ENCODE data around the gene PRDX4.

The PRDX4 gene

GRCh38 chrX:23729214-23729613 lies 61.9 kb downstream of the PRDX4 start:
- Histone ChIP-seq H3K9ac (ENCODE audit: low read length) (no peak overlapping the region), H3K4me1 (ENCODE audit: control insufficient read depth, insufficient read depth, low read length) (peaks cover 3% of the 10 kb centered on the region; the same call in 1 of the 2 replicates), H3K27me3 (ENCODE audit: control insufficient read depth, insufficient read depth, low read length) (no peaks in the 10 kb centered on the region; the same call in 1 of the 2 replicates), H3K36me3 (ENCODE audit: control insufficient read depth, insufficient read depth, low read length) (peaks cover 63% of the 10 kb centered on the region), H3K4me3 (ENCODE audit: low read depth, low read length) (no peak overlapping the region), H3K9me3 (ENCODE audit: control insufficient read depth, insufficient read depth, low read depth, low read length) (no peaks in the 10 kb centered on the region), H3K27ac (ENCODE audit: low read depth, low read length) (no peak overlapping the region)

GRCh38 chrX:23731951-23732350 lies 64.7 kb downstream of the PRDX4 start:
- peaks cover 3% of the 10 kb centered on the region; the same call in 1 of the 2 replicates for H3K4me1 ChIP-seq (ENCODE audit: control insufficient read depth, insufficient read depth, low read length)
- H3K4me3 ChIP-seq (ENCODE audit: low read depth, low read length): no peak overlapping the region
- no peak overlapping the region for H3K27ac ChIP-seq (ENCODE audit: low read depth, low read length)
- no peaks in the 10 kb centered on the region for H3K9me3 ChIP-seq (ENCODE audit: control insufficient read depth, insufficient read depth, low read depth, low read length)
- H3K36me3 ChIP-seq (ENCODE audit: control insufficient read depth, insufficient read depth, low read length): peaks cover 48% of the 10 kb centered on the region
- H3K27me3 ChIP-seq (ENCODE audit: control insufficient read depth, insufficient read depth, low read length): no peaks in the 10 kb centered on the region; the same call in 1 of the 2 replicates
- no peak overlapping the region for H3K9ac ChIP-seq (ENCODE audit: low read length)

- no peaks in the 10 kb centered on the region; the same call in 1 of the 2 replicates for H3K27me3 ChIP-seq (ENCODE audit: control insufficient read depth, insufficient read depth, low read length)
- no peak overlapping the region for H3K4me3 ChIP-seq (ENCODE audit: low read depth, low read length)
- peaks cover 43% of the 10 kb centered on the region for H3K36me3 ChIP-seq (ENCODE audit: control insufficient read depth, insufficient read depth, low read length)
- peaks cover 3% of the 10 kb centered on the region; the same call in 1 of the 2 replicates for H3K4me1 ChIP-seq (ENCODE audit: control insufficient read depth, insufficient read depth, low read length)
- no peak overlapping the region for H3K27ac ChIP-seq (ENCODE audit: low read depth, low read length)
- no peaks in the 10 kb centered on the region for H3K9me3 ChIP-seq (ENCODE audit: control insufficient read depth, insufficient read depth, low read depth, low read length)
- H3K9ac ChIP-seq (ENCODE audit: low read length): no peak overlapping the region
Measured at GRCh38 chrX:23732704-23733103, 65.4 kb downstream of the PRDX4 start.

Data from HUES6 (cell line).